HG02623 (cell line): ENCODE results near the gene CFHR1.

Source experiments
- ATAC-seq: cut with Tn5 transposase; IDR thresholded peaks from one replicate; pipeline ENCODE4 v1.9.1; 2021; ENCODE audit warnings: moderate library complexity; ENCODE audit not compliant: unreplicated experiment

The CFHR1 gene

DNA sequence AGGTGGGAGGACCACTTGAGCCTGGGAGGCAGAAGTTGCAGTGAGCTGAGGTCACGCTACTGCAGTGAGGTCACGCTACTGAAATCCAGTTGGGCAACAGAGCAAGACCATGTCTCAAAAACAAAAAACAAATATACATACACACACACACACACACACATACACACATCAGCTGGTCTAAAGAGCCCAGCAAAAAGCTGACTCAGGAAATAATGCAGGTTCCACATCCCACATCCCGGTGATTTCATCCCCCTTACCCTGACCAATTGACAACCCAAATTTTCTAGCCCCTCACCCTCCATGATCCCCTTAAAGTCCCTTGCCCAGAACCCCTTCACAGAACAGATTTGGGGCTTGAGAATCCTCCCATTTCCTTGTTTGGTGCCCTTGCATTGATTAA is 56.4 kb downstream of the CFHR1 start:
- no peak for ATAC-seq

DNA sequence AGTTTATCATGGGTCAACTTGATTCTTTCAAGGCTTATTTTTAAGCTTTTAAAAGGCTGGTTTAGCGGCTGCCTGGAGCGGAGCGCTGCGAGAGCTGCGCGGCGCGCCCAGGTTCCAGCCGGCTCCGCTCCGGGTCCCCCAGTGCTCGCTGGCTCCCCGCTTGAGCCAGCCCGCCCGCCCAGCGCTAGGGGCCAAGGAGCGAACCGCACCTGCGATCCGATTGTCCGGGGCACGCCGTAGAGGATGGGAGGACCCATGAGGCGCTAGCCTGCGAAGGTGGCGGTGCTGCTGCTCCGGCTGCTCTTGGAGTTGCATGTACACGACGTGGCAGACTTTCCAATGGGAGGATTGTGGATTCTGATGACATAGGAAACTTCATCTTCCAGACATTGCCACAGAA is 58.4 kb downstream of the CFHR1 start:
- ATAC-seq, result no peak
